D721Med (cell line): ENCODE results near the gene MPST.
A peak's percentile ranks its signal among the peaks of the same experiment; 100 is the strongest.

ENCODE experiments used
- DNase-seq: peaks from one replicate; pipeline ENCODE4 v3.0.0; 2011; ENCODE audit warnings: low spot score; ENCODE audit not compliant: insufficient read length
- FAIRE-seq: peaks from 2 replicates; lab custom pipeline; 2011; peaks lifted over from hg19 to GRCh38; lab: Jason Lieb, UNC
- CTCF ChIP-seq: IDR thresholded peaks from 2 replicates; pipeline ENCODE4 v1.5.1; 2012; ENCODE audit warnings: mild to moderate bottlenecking, control low read depth; ENCODE audit not compliant: insufficient read depth; ENCODE audit errors: missing control alignments

MPST gene

DNA sequence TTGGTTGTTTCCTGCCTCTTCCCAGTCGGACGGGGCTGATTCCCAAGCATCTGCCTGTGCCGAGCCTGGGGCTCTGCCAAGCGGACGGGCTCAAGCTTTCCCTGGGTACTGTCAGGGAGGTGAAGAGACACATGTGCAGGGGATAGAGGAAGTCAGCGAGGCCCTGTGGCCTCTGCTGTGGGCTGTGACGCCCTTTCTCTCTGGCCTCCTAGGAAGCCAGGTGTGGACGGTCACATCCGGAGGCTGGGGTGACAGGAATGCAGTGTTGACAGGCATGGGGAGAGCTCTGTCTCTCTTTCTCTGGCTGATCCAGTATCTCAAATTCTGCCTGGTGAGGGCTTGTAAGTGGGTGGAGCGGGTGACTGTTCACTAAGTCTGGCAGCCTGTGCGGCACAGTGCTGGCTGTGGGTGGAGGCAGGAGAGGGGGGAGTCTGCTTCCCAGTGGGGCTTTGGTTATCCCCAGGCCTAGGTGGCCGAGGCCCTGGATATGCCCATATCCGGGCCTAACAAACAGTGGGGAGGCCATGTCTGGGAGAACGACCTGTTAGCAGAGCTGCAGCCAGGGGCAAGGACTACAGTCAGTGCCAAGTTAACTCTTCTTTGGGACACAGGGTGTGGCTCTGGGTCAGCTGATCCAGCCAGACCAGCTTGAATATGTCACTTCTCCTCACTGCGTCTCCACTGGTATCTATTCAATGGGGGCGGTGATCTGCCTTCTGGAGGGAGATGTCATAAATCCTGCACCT lies 33.9 kb downstream of the MPST start:
- no peak for DNase-seq

GRCh38 chr22:37054056-37054395 lies 34.5 kb downstream of the MPST start:
- no peak for TF ChIP-seq CTCF
- FAIRE-seq (no peak), DNase-seq (peak; percentile 55)

More for the DNA sequence above, 33.9 kb downstream of the MPST start:
- FAIRE-seq, result no peak
- no peak for TF ChIP-seq CTCF

GRCh38 chr22:37054600-37055365 lies 35.2 kb downstream of the MPST start:
- DNase-seq, result no peak
- no peak for FAIRE-seq
- no peak for TF ChIP-seq CTCF

- TF ChIP-seq CTCF, result no peak
- no peak for DNase-seq
- FAIRE-seq, result no peak
Measured at GRCh38 chr22:37056246-37056645, 36.7 kb downstream of the MPST start.

- FAIRE-seq (no peak), DNase-seq (no peak)
- TF ChIP-seq CTCF, result no peak
Measured at GRCh38 chr22:37057226-37057625, 37.7 kb downstream of the MPST start.

DNA sequence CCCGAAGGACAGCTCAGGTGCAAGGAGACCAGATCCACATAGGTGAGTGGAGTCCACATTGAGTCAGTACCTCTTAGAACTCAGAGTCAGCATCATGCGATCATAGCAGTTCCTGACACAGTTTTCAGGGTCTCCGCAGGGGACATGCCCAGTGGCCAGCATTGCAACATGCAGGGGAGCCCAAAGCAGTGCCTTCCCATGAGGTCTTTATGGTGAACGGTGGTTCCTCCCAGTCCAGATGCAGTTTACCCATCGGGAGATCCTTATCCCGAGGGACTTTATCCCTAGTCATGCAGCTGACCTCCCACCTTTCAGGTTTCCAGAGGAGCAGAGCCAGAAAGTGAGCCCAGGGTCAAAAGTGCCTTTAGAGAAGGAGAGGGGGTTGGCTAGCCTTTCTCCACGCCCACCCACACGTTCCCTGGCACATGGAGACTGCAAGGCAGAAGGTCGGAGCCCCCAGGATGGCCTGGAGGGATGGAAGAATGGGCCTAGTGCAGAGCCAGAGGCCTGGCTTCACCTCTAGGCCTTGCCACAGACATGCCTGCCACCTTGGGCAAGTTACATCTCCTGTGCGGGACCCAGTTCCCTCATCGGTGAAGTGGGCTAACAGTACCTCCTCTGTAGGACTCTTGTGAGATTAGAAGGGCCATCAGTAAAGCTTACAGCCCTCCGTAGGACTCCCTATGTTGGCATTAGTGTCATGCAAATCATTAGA lies 38.4 kb downstream of the MPST start:
- TF ChIP-seq CTCF, result no peak
- DNase-seq (no peak), FAIRE-seq (no peak)
